ENCODE results near the gene LSM14A. TPM values are rescaled to one million over a fixed set of nuclear protein-coding genes. Genes with fewer than 3 reads are reported as not detected.
A peak's percentile ranks its signal among the peaks of the same experiment; 100 is the strongest.
"Not testable (repeated sequence)": the region's sequence is repeated elsewhere in the genome, so short reads cannot be mapped to it uniquely, and the experiment has no call there.

LSM14A gene
- total RNA-seq, 2 donors from 2014 or later, result 145 to 189 TPM

- DNase-seq (ENCODE audit: low spot score), result no peak
- WGBS, result 87% methylated on average over 5 of the region's 5 CpGs
- TF ChIP-seq POLR2A (IDR thresholded peaks at IDR 0.05) (no peak), POLR2AphosphoS5 (IDR thresholded peaks at IDR 0.05) (no peak), CTCF (IDR thresholded peaks at IDR 0.05) (no peak)
- Histone ChIP-seq H3K27me3 (replicated peaks; ENCODE audit: insufficient read depth) (no peaks in the 10 kb centered on the region), H3K4me1 (replicated peaks) (no peaks in the 10 kb centered on the region), H3K27ac (no peak overlapping the region), H3K4me3 (no peak overlapping the region), H3K36me3 (no peaks in the 10 kb centered on the region), H3K9me3 (no peaks in the 10 kb centered on the region)
- intact Hi-C loops (cut with DNase I), result no loop called here
Observed at GRCh38 chr19:34155686-34156085, 16.6 kb upstream of the LSM14A start.

GRCh38 chr19:34158966-34159365 lies 13.3 kb upstream of the LSM14A start:
- intact Hi-C loops (cut with DNase I), result not testable (repeated sequence)

GRCh38 chr19:34159541-34159940 lies 12.8 kb upstream of the LSM14A start:
- intact Hi-C loops (cut with DNase I); H3K9me3 ChIP-seq; H3K4me1 ChIP-seq (replicated peaks); H3K4me3 ChIP-seq; H3K27me3 ChIP-seq (replicated peaks; ENCODE audit: insufficient read depth); H3K36me3 ChIP-seq; DNase-seq (ENCODE audit: low spot score); H3K27ac ChIP-seq: not testable (repeated sequence)
- WGBS, result 77% methylated on average over 5 of the region's 5 CpGs

More at GRCh38 chr19:34158966-34159365, 13.3 kb upstream of the LSM14A start:
- not testable (repeated sequence) for DNase-seq (ENCODE audit: low spot score); H3K27me3 ChIP-seq (replicated peaks; ENCODE audit: insufficient read depth); H3K4me3 ChIP-seq; H3K36me3 ChIP-seq; H3K4me1 ChIP-seq (replicated peaks); H3K9me3 ChIP-seq; H3K27ac ChIP-seq
- 86% methylated on average over 7 of the region's 7 CpGs for WGBS

GRCh38 chr19:34161902-34162301 lies 10.4 kb upstream of the LSM14A start:
- DNase-seq (ENCODE audit: low spot score); H3K36me3 ChIP-seq; H3K4me3 ChIP-seq; H3K27me3 ChIP-seq (replicated peaks; ENCODE audit: insufficient read depth); H3K9me3 ChIP-seq; intact Hi-C loops (cut with DNase I); H3K27ac ChIP-seq; H3K4me1 ChIP-seq (replicated peaks): not testable (repeated sequence)
- 86% methylated on average over 2 of the region's 2 CpGs for WGBS

- WGBS, result 75% methylated on average over 8 of the region's 8 CpGs
- Histone ChIP-seq H3K27me3 (replicated peaks; ENCODE audit: insufficient read depth) (no peaks in the 10 kb centered on the region), H3K4me1 (replicated peaks) (no peaks in the 10 kb centered on the region), H3K36me3 (no peaks in the 10 kb centered on the region), H3K4me3 (no peak overlapping the region), H3K27ac (no peak overlapping the region), H3K9me3 (no peaks in the 10 kb centered on the region)
- no peak for DNase-seq (ENCODE audit: low spot score)
- intact Hi-C loops (cut with DNase I), result no loop called here
- no peak for TF ChIP-seq CTCF (IDR thresholded peaks at IDR 0.05)
- TF ChIP-seq POLR2AphosphoS5 (IDR thresholded peaks at IDR 0.05), result no peak
- no peak for TF ChIP-seq POLR2A (IDR thresholded peaks at IDR 0.05)
Observed at GRCh38 chr19:34165295-34165738, 7.0 kb upstream of the LSM14A start.

- H3K27me3 ChIP-seq (replicated peaks; ENCODE audit: insufficient read depth); H3K4me1 ChIP-seq (replicated peaks); H3K27ac ChIP-seq; DNase-seq (ENCODE audit: low spot score); H3K9me3 ChIP-seq; H3K4me3 ChIP-seq; H3K36me3 ChIP-seq: not testable (repeated sequence)
- WGBS, result 94% methylated on average over 12 of the region's 12 CpGs
- intact Hi-C loops (cut with DNase I), result loop anchor here (10.0 kb wide), 1 partner anchor 85 kb away; the partner anchor contains the start of gene GARRE1
Observed at GRCh38 chr19:34169475-34170199, 2.7 kb upstream of the LSM14A start.

GRCh38 chr19:34171539-34171876 lies 796 bp upstream of the LSM14A start:
- Histone ChIP-seq H3K27ac (peak overlapping the region; percentile 99), H3K9me3 (no peaks in the 10 kb centered on the region), H3K4me1 (replicated peaks) (peaks cover 4% of the 10 kb centered on the region), H3K4me3 (peak overlapping the region; percentile 89 to 96), H3K36me3 (no peaks in the 10 kb centered on the region), H3K27me3 (replicated peaks; ENCODE audit: insufficient read depth) (no peaks in the 10 kb centered on the region)
- no peak for TF ChIP-seq POLR2AphosphoS5 (IDR thresholded peaks at IDR 0.05)
- TF ChIP-seq CTCF (IDR thresholded peaks at IDR 0.05), result no peak
- no peak for TF ChIP-seq POLR2A (IDR thresholded peaks at IDR 0.05)
- intact Hi-C loops (cut with DNase I), result loop anchor here (10.0 kb wide), 1 partner anchor 83 kb away; the partner anchor contains the start of gene GARRE1
- WGBS, result 12% methylated on average over 9 of the region's 9 CpGs
- DNase-seq (ENCODE audit: low spot score), result no peak

Data from prostate gland (tissue), 2 donors.